ENCODE measurements around the gene NEK8. TPM values are rescaled to one million over a fixed set of nuclear protein-coding genes. Genes with fewer than 3 reads are reported as not detected.
A peak's percentile ranks its signal among the peaks of the same experiment; 100 is the strongest.
"Not testable (repeated sequence)": the region's sequence is repeated elsewhere in the genome, so short reads cannot be mapped to it uniquely, and the experiment has no call there.

The NEK8 gene
- polyA plus RNA-seq, 2 donors, result 2.6 to 5.3 TPM

GRCh38 chr17:28723836-28724499, 4.6 kb upstream of the NEK8 start:
- peaks cover 0 to 19% of the 10 kb centered on the region in 2 donors for H3K4me1 ChIP-seq (ENCODE audit: control insufficient read depth in 2 of 2, insufficient read depth in 2 of 2, low read length in 1 of 2)
- WGBS, 2 donors, result 54 to 56% methylated on average over 4 of the region's 4 CpGs
- H3K9me3 ChIP-seq (ENCODE audit: control insufficient read depth in 2 of 2, insufficient read depth in 1 of 2, low read depth in 1 of 2, low read length in 1 of 2); H3K4me3 ChIP-seq (ENCODE audit: low read depth in 1 of 2, low read length in 2 of 2); H3K27me3 ChIP-seq (ENCODE audit: control insufficient read depth in 1 of 2, insufficient read depth in 2 of 2, low read length in 2 of 2): not testable (repeated sequence)
- peaks cover 0 to 17% of the 10 kb centered on the region in 2 donors for H3K36me3 ChIP-seq (ENCODE audit: control insufficient read depth in 2 of 2, insufficient read depth in 2 of 2, low read length in 1 of 2)
- H3K27ac ChIP-seq (ENCODE audit: low read depth in 2 of 2, low read length in 1 of 2), result peak overlapping the region; percentile 30 to 93

GRCh38 chr17:28724500-28725165, 4.0 kb upstream of the NEK8 start:
- 65 to 72% methylated on average over 10 of the region's 10 CpGs for whole genome bisulfite sequencing, 2 donors
- Histone ChIP-seq H3K27ac (ENCODE audit: low read depth in 2 of 2, low read length in 1 of 2) (peak overlapping the region; percentile 53 to 93), H3K4me1 (ENCODE audit: control insufficient read depth in 2 of 2, insufficient read depth in 2 of 2, low read length in 1 of 2) (peaks cover 0 to 19% of the 10 kb centered on the region in 2 donors), H3K27me3 (ENCODE audit: control insufficient read depth in 1 of 2, insufficient read depth in 2 of 2, low read length in 2 of 2) (no peaks in the 10 kb centered on the region), H3K4me3 (ENCODE audit: low read depth in 1 of 2, low read length in 2 of 2) (peak overlapping the region in 1 of 2 donors; percentile 80), H3K36me3 (ENCODE audit: control insufficient read depth in 2 of 2, insufficient read depth in 2 of 2, low read length in 1 of 2) (peaks cover 0 to 17% of the 10 kb centered on the region in 2 donors), H3K9me3 (ENCODE audit: control insufficient read depth in 2 of 2, insufficient read depth in 1 of 2, low read depth in 1 of 2, low read length in 1 of 2) (no peaks in the 10 kb centered on the region)

- H3K27ac ChIP-seq (ENCODE audit: low read depth in 2 of 2, low read length in 1 of 2), result peak overlapping the region; percentile 53 to 93
- no peaks in the 10 kb centered on the region for H3K27me3 ChIP-seq (ENCODE audit: control insufficient read depth in 1 of 2, insufficient read depth in 2 of 2, low read length in 2 of 2)
- WGBS, 2 donors, result 19 to 20% methylated on average over 20 of the region's 20 CpGs
- H3K4me3 ChIP-seq (ENCODE audit: low read depth in 1 of 2, low read length in 2 of 2), result peak overlapping the region; percentile 50 to 80
- H3K36me3 ChIP-seq (ENCODE audit: control insufficient read depth in 2 of 2, insufficient read depth in 2 of 2, low read length in 1 of 2), result peaks cover 0 to 17% of the 10 kb centered on the region in 2 donors
- no peaks in the 10 kb centered on the region for H3K9me3 ChIP-seq (ENCODE audit: control insufficient read depth in 2 of 2, insufficient read depth in 1 of 2, low read depth in 1 of 2, low read length in 1 of 2)
- peaks cover 0 to 19% of the 10 kb centered on the region in 2 donors for H3K4me1 ChIP-seq (ENCODE audit: control insufficient read depth in 2 of 2, insufficient read depth in 2 of 2, low read length in 1 of 2)
These were observed 3.4 kb upstream of the NEK8 start for GRCh38 chr17:28725166-28725659.

- peak overlapping the region; percentile 53 to 93 for H3K27ac ChIP-seq (ENCODE audit: low read depth in 2 of 2, low read length in 1 of 2)
- peak overlapping the region; percentile 50 to 80 for H3K4me3 ChIP-seq (ENCODE audit: low read depth in 1 of 2, low read length in 2 of 2)
- WGBS, 2 donors, result 1 to 2% methylated on average over 40 to 45 of the region's 45 CpGs
- peaks cover 0 to 17% of the 10 kb centered on the region in 2 donors for H3K36me3 ChIP-seq (ENCODE audit: control insufficient read depth in 2 of 2, insufficient read depth in 2 of 2, low read length in 1 of 2)
- no peaks in the 10 kb centered on the region for H3K9me3 ChIP-seq (ENCODE audit: control insufficient read depth in 2 of 2, insufficient read depth in 1 of 2, low read depth in 1 of 2, low read length in 1 of 2)
- H3K4me1 ChIP-seq (ENCODE audit: control insufficient read depth in 2 of 2, insufficient read depth in 2 of 2, low read length in 1 of 2), result peaks cover 0 to 19% of the 10 kb centered on the region in 2 donors
- no peaks in the 10 kb centered on the region for H3K27me3 ChIP-seq (ENCODE audit: control insufficient read depth in 1 of 2, insufficient read depth in 2 of 2, low read length in 2 of 2)
These were observed 2.8 kb upstream of the NEK8 start for GRCh38 chr17:28725660-28726225.

DNA sequence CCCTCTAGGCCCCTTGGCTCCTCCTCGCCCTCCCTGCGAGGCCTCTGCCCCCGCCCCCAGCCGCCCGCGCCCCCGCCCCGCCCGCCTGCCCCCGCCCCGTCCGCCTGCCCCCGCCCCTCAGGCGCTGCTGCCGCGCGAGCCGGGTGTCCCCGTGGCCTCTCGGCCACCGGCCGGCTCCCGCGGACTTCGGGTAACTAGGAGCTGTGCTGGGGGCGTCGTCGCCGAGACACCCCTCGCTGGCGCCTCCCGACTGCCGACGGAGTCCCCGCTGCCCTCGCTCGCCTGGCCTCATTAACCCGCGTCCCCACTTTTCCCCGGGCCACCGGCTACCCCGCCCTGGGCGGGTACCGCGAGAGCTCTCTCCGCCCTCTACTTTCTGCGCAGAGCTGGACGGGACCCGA, 2.4 kb upstream of the NEK8 start, which contains the start of gene TLCD1:
Gene TLCD1 (minus strand): TSS at position 8 of the 401 bp plus-strand sequence. CDS start 136 bp downstream, outside the sequence.
- peak within 1 kb of the TSS; percentile 86 to 93 for H3K27ac ChIP-seq (ENCODE audit: low read depth in 2 of 2, low read length in 1 of 2)
- H3K27me3 ChIP-seq (ENCODE audit: control insufficient read depth in 1 of 2, insufficient read depth in 2 of 2, low read length in 2 of 2), result no peaks in the 10 kb centered on the region
- peaks cover 0 to 17% of the 10 kb centered on the region in 2 donors for H3K36me3 ChIP-seq (ENCODE audit: control insufficient read depth in 2 of 2, insufficient read depth in 2 of 2, low read length in 1 of 2)
- H3K4me3 ChIP-seq (ENCODE audit: low read depth in 1 of 2, low read length in 2 of 2), result peak within 1 kb of the TSS; percentile 70 to 80
- WGBS, 2 donors, result 0 to 1% methylated on average over 31 to 49 of the region's 49 CpGs
- no peaks in the 10 kb centered on the region for H3K9me3 ChIP-seq (ENCODE audit: control insufficient read depth in 2 of 2, insufficient read depth in 1 of 2, low read depth in 1 of 2, low read length in 1 of 2)
- H3K4me1 ChIP-seq (ENCODE audit: control insufficient read depth in 2 of 2, insufficient read depth in 2 of 2, low read length in 1 of 2), result peaks cover 0 to 19% of the 10 kb centered on the region in 2 donors

- WGBS, 2 donors, result 0 to 1% methylated on average over 57 of the region's 57 CpGs
These were observed 1.7 kb upstream of the NEK8 start for GRCh38 chr17:28726627-28727491.

GRCh38 chr17:28729950-28730330, 1.4 kb downstream of the NEK8 start:
- Histone ChIP-seq H3K4me1 (ENCODE audit: control insufficient read depth in 2 of 2, insufficient read depth in 2 of 2, low read length in 1 of 2) (peaks cover 0 to 9% of the 10 kb centered on the region in 2 donors), H3K27ac (ENCODE audit: low read depth in 2 of 2, low read length in 1 of 2) (no peak overlapping the region), H3K4me3 (ENCODE audit: low read depth in 1 of 2, low read length in 2 of 2) (no peak overlapping the region), H3K36me3 (ENCODE audit: control insufficient read depth in 2 of 2, insufficient read depth in 2 of 2, low read length in 1 of 2) (peaks cover 0 to 2% of the 10 kb centered on the region in 2 donors), H3K9me3 (ENCODE audit: control insufficient read depth in 2 of 2, insufficient read depth in 1 of 2, low read depth in 1 of 2, low read length in 1 of 2) (no peaks in the 10 kb centered on the region), H3K27me3 (ENCODE audit: control insufficient read depth in 1 of 2, insufficient read depth in 2 of 2, low read length in 2 of 2) (no peaks in the 10 kb centered on the region)
- 81 to 85% methylated on average over 11 of the region's 11 CpGs for WGBS, 2 donors

More at GRCh38 chr17:28726627-28727491, 1.7 kb upstream of the NEK8 start:
- Histone ChIP-seq H3K27me3 (ENCODE audit: control insufficient read depth in 1 of 2, insufficient read depth in 2 of 2, low read length in 2 of 2) (no peaks in the 10 kb centered on the region), H3K4me1 (ENCODE audit: control insufficient read depth in 2 of 2, insufficient read depth in 2 of 2, low read length in 1 of 2) (peaks cover 0 to 19% of the 10 kb centered on the region in 2 donors), H3K4me3 (ENCODE audit: low read depth in 1 of 2, low read length in 2 of 2) (peak overlapping the region; percentile 70 to 80), H3K9me3 (ENCODE audit: control insufficient read depth in 2 of 2, insufficient read depth in 1 of 2, low read depth in 1 of 2, low read length in 1 of 2) (no peaks in the 10 kb centered on the region), H3K27ac (ENCODE audit: low read depth in 2 of 2, low read length in 1 of 2) (peak overlapping the region; percentile 86 to 93), H3K36me3 (ENCODE audit: control insufficient read depth in 2 of 2, insufficient read depth in 2 of 2, low read length in 1 of 2) (peaks cover 0 to 15% of the 10 kb centered on the region in 2 donors)

GRCh38 chr17:28733346-28733745, 4.8 kb downstream of the NEK8 start:
- no peak overlapping the region for H3K27ac ChIP-seq (ENCODE audit: low read depth in 2 of 2, low read length in 1 of 2)
- WGBS, 2 donors, result 88 to 95% methylated on average over 1 of the region's 1 CpG
- no peaks in the 10 kb centered on the region for H3K9me3 ChIP-seq (ENCODE audit: control insufficient read depth in 2 of 2, insufficient read depth in 1 of 2, low read depth in 1 of 2, low read length in 1 of 2)

More at GRCh38 chr17:28733346-28733745, 4.8 kb downstream of the NEK8 start:
- no peak overlapping the region for H3K4me3 ChIP-seq (ENCODE audit: low read depth in 1 of 2, low read length in 2 of 2)
- H3K27me3 ChIP-seq (ENCODE audit: control insufficient read depth in 1 of 2, insufficient read depth in 2 of 2, low read length in 2 of 2), result no peaks in the 10 kb centered on the region
- peaks cover 0 to 2% of the 10 kb centered on the region in 2 donors for H3K36me3 ChIP-seq (ENCODE audit: control insufficient read depth in 2 of 2, insufficient read depth in 2 of 2, low read length in 1 of 2)
- H3K4me1 ChIP-seq (ENCODE audit: control insufficient read depth in 2 of 2, insufficient read depth in 2 of 2, low read length in 1 of 2), result peaks cover 0 to 2% of the 10 kb centered on the region in 2 donors

All from esophagus (tissue), 2 donors.